Measurements from ENCODE around the gene TCF3. TPM values are rescaled to one million over a fixed set of nuclear protein-coding genes. Genes with fewer than 3 reads are reported as not detected.

Gene TCF3
- total and polyA plus RNA-seq, 10 of the 15 experiments (the other 5 are each of a cell fraction or from before 2014, with no cell fraction given): 6.7 to 282 (median 70.7) TPM

DNA sequence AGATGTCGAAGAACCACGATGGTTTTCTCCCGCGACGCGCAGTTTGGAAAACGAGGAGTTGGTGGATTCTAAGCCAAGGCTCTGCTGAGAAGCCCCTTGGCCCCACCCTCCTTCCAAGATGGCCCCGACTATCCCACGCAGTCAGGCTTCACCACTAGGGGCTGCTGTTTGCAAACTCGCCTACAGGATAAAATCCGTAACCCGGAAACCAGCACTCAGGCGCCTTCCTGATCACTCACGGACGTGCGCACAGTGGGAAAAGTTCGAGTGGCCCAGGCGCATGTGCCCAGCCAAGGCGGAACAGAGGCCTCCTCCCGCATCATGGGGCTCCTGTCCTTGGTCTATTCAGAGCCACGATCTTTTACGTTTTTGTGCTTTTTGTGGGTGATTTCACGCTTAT lies 28.0 kb downstream of the TCF3 start (continued):
- peak; percentile 75 for TF ChIP-seq RAD21 (IDR thresholded peaks at IDR 0.05; ENCODE audit: insufficient read depth, low read depth, low read length)
- TF ChIP-seq BMI1 (IDR thresholded peaks at IDR 0.05; ENCODE audit: borderline replicate concordance): no peak
- no peak for TF ChIP-seq SRF (IDR thresholded peaks at IDR 0.05; ENCODE audit: low read depth in 2 of 2, low read length in 2 of 2)
- TF ChIP-seq, protein P1, sequence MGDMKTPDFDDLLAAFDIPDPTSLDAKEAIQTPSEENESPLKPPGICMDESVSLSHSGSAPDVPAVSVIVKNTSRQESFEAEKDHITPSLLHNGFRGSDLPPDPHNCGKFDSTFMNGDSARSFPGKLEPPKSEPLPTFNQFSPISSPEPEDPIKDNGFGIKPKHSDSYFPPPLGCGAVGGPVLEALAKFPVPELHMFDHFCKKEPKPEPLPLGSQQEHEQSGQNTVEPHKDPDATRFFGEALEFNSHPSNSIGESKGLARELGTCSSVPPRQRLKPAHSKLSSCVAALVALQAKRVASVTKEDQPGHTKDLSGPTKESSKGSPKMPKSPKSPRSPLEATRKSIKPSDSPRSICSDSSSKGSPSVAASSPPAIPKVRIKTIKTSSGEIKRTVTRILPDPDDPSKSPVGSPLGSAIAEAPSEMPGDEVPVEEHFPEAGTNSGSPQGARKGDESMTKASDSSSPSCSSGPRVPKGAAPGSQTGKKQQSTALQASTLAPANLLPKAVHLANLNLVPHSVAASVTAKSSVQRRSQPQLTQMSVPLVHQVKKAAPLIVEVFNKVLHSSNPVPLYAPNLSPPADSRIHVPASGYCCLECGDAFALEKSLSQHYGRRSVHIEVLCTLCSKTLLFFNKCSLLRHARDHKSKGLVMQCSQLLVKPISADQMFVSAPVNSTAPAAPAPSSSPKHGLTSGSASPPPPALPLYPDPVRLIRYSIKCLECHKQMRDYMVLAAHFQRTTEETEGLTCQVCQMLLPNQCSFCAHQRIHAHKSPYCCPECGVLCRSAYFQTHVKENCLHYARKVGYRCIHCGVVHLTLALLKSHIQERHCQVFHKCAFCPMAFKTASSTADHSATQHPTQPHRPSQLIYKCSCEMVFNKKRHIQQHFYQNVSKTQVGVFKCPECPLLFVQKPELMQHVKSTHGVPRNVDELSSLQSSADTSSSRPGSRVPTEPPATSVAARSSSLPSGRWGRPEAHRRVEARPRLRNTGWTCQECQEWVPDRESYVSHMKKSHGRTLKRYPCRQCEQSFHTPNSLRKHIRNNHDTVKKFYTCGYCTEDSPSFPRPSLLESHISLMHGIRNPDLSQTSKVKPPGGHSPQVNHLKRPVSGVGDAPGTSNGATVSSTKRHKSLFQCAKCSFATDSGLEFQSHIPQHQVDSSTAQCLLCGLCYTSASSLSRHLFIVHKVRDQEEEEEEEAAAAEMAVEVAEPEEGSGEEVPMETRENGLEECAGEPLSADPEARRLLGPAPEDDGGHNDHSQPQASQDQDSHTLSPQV (IDR thresholded peaks at IDR 0.05): no peak
- TF ChIP-seq CREM (IDR thresholded peaks at IDR 0.05; ENCODE audit: low read depth): 0 out of 2 replicates have a peak, but pooled peaks have one; percentile 11
- no peak for TF ChIP-seq BHLHE40 (IDR thresholded peaks at IDR 0.05; ENCODE audit: borderline replicate concordance in 1 of 2, low read depth in 2 of 2, low read length in 1 of 2)
- TF ChIP-seq, protein P2, sequence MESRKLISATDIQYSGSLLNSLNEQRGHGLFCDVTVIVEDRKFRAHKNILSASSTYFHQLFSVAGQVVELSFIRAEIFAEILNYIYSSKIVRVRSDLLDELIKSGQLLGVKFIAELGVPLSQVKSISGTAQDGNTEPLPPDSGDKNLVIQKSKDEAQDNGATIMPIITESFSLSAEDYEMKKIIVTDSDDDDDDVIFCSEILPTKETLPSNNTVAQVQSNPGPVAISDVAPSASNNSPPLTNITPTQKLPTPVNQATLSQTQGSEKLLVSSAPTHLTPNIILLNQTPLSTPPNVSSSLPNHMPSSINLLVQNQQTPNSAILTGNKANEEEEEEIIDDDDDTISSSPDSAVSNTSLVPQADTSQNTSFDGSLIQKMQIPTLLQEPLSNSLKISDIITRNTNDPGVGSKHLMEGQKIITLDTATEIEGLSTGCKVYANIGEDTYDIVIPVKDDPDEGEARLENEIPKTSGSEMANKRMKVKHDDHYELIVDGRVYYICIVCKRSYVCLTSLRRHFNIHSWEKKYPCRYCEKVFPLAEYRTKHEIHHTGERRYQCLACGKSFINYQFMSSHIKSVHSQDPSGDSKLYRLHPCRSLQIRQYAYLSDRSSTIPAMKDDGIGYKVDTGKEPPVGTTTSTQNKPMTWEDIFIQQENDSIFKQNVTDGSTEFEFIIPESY (IDR thresholded peaks at IDR 0.05): peak; percentile 79; the same call in 1 of the 2 replicates
- TF ChIP-seq EED (IDR thresholded peaks at IDR 0.05; ENCODE audit: low read depth): no peak
- no peak for TF ChIP-seq LARP7 (IDR thresholded peaks at IDR 0.05)
- no peak for TF ChIP-seq MYB (IDR thresholded peaks at IDR 0.05; ENCODE audit: borderline replicate concordance, low read depth, low read length)
- TF ChIP-seq, protein P3, sequence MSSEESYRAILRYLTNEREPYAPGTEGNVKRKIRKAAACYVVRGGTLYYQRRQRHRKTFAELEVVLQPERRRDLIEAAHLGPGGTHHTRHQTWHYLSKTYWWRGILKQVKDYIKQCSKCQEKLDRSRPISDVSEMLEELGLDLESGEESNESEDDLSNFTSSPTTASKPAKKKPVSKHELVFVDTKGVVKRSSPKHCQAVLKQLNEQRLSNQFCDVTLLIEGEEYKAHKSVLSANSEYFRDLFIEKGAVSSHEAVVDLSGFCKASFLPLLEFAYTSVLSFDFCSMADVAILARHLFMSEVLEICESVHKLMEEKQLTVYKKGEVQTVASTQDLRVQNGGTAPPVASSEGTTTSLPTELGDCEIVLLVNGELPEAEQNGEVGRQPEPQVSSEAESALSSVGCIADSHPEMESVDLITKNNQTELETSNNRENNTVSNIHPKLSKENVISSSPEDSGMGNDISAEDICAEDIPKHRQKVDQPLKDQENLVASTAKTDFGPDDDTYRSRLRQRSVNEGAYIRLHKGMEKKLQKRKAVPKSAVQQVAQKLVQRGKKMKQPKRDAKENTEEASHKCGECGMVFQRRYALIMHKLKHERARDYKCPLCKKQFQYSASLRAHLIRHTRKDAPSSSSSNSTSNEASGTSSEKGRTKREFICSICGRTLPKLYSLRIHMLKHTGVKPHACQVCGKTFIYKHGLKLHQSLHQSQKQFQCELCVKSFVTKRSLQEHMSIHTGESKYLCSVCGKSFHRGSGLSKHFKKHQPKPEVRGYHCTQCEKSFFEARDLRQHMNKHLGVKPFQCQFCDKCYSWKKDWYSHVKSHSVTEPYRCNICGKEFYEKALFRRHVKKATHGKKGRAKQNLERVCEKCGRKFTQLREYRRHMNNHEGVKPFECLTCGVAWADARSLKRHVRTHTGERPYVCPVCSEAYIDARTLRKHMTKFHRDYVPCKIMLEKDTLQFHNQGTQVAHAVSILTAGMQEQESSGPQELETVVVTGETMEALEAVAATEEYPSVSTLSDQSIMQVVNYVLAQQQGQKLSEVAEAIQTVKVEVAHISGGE (CRISPR knock-in tag; IDR thresholded peaks at IDR 0.05): no peak
- TF ChIP-seq FOXK2 (IDR thresholded peaks at IDR 0.05): no peak
- TF ChIP-seq JUNB (IDR thresholded peaks at IDR 0.05): no peak
- TF ChIP-seq, protein P4, sequence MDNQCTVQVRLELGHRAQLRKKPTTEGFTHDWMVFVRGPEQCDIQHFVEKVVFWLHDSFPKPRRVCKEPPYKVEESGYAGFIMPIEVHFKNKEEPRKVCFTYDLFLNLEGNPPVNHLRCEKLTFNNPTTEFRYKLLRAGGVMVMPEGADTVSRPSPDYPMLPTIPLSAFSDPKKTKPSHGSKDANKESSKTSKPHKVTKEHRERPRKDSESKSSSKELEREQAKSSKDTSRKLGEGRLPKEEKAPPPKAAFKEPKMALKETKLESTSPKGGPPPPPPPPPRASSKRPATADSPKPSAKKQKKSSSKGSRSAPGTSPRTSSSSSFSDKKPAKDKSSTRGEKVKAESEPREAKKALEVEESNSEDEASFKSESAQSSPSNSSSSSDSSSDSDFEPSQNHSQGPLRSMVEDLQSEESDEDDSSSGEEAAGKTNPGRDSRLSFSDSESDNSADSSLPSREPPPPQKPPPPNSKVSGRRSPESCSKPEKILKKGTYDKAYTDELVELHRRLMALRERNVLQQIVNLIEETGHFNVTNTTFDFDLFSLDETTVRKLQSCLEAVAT (IDR thresholded peaks at IDR 0.05): peak; percentile 42; the same call in 1 of the 2 replicates
- TF ChIP-seq KAT2A (conservative IDR thresholded peaks at IDR 0.05; ENCODE audit: control insufficient read depth, low read depth, low read length): no peak

Measured in GM12878 (cell line).